GM12865 (cell line): ENCODE results near the gene LSM3.
"Not testable (repeated sequence)": the region's sequence is repeated elsewhere in the genome, so short reads cannot be mapped to it uniquely, and the experiment has no call there.

ENCODE experiments used
- DNase-seq: peaks from one replicate; pipeline ENCODE4 v3.0.0; 2010; ENCODE audit warnings: low read depth
- H3K4me3 ChIP-seq: 2 replicates; pipeline ENCODE4 v1.5.1; 2011; ENCODE audit warnings: mild to moderate bottlenecking, low read depth, low read length, control low read depth
- CTCF ChIP-seq: IDR thresholded peaks from 2 replicates; pipeline ENCODE4 v1.5.1; 2011; ENCODE audit warnings: low read length, control low read depth, low read depth, inconsistent platforms; ENCODE audit not compliant: insufficient read depth; ENCODE audit errors: missing control alignments

The LSM3 gene

DNA sequence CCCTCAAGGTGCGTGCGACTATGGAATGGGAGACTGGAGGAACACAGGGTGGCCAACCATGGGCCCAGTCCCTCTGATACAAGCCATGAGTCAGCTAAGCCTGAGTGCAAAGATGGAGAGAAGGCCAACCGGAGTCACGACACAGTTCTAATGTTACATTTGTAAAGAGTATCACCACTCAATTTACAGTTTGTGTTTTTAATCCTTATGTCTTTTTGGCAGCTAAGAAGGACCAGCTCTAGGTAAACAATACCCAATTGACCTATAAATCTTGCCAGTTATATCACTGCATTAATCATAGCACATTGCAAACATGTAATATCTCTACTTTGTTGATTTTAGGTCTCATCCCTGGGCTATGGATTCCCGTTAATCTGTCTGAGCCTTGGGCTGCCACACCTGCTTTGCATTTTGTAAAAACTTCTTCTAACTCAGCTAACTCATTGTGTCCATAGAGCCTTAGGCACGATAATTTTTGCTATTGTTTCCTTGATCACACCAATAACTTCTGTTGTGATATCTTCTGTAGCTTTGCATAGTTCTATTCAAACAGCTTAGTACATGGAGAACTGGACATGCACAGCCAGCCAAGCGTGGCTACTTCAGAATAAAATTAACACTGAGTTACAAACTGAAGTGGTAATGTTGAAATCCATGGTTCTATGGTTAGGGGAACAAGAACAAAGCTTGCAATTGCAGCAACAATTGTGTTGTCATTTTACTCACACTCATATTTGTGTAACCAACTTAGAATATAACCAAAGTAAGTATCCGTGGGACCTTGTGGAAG is 50.3 kb downstream of the LSM3 start:
- DNase-seq: no peak
- no peak overlapping the region for H3K4me3 ChIP-seq
- no peak for TF ChIP-seq CTCF

DNA sequence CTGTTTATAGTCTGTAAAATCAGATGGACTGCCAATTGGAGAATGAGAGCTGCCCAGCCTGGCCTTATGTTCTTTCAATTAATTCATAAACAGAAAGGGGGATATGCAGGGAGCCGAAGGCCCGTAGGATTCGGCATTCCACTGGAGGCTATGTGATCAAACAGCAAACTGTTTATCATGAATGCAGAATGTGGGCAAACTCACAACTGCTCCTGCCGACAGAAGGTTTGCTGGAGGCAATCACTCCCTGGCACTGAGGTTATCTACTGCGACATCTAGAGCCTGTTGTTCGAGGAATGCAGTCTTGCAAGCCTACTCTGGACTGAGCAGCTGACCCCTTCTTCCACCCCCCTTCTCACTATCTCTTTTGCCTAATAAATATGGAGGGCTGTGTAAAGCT is 51.1 kb downstream of the LSM3 start:
- H3K4me3 ChIP-seq, DNase-seq: not testable (repeated sequence)

DNA sequence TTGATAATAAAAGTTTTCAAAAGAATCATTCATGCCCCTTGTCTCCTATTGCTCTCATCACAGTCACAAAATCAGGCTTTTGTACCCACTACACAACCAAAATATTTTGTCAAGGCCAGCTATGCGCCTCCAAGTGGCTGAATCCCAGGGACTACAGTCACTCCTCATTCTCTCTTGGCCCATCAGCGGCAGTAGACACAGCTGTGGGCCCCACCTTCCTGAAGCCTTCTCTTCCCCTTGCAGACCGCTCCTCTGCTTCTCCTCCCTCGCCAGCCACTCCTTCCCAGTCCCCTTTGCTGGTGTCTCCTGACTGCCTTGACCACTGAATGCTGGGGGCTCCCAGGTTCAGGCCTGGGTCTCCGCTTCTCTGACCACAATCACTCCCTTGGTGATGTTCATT is 52.1 kb downstream of the LSM3 start:
- DNase-seq: no peak
- TF ChIP-seq CTCF: no peak
- no peak overlapping the region for H3K4me3 ChIP-seq

DNA sequence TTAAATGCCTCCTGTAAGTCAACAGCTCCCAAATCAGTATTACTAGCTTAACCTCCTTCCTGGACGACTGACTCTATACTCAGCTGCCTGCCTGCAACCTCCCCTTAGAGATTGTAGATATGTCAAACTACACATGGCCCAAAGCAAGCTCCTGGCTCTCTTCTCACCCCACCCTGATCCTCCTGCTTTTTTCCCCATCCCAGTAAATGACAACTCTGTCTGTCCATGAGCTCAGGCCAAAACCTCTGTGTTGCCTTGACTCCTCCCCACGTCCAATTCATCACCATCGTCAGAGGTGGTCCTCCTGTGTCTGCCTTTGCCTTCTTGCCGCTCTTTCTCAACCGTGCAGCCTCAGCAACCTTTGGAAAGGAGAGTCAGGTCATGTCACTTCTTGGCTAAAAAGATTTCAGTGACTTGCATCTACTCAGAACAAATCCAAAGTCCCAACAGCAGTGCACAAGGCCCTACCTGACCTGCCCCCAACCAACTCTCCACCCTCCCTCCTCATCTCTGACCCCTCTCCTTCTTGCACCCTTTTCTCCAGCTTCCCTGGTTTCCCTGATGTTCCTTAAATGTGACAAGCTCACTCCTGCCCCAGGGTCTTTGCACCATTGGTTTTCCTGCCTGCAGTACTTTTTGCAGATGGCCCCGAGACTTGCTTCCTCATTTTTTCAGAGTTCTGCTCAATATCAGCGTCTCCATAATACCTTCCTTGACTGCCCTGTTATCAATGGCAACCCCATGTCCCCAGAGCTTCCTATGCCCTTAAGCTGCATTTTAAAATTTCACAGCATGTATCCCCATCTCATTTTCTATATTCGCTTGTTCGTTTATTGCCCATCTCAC is 52.8 kb downstream of the LSM3 start:
- H3K4me3 ChIP-seq: no peak overlapping the region
- no peak for DNase-seq
- TF ChIP-seq CTCF: no peak

DNA sequence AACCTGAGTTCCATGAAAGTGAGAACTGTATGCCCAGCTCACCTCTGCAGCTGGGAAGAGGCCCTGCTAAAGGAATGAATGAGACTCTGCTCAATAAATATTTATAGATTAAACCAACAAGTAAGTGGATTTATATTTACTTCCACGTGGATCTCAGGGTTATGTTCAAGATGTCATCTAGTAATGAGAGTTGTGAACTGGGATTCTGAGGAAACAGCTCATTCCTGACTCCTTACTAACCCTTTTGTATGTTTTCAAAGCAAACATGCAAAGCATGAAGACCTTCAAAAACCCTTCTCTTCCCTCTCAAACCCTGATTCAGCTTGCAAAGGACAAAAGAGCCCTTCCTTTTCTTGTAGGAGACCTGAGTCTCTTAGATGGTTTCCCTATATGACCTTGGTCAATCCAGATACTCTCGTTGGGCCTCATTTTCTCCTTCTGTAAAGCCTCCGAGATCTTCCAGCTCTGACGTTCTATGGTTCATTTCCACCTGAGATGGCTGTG is 53.4 kb downstream of the LSM3 start:
- TF ChIP-seq CTCF: no peak
- DNase-seq: no peak
- no peak overlapping the region for H3K4me3 ChIP-seq

GRCh38 chr3:14234251-14235002 is 55.8 kb downstream of the LSM3 start:
- H3K4me3 ChIP-seq: no peak overlapping the region
- DNase-seq: no peak
- TF ChIP-seq CTCF: no peak
